NCI-H82 treated with DMSO at 0.1 percent for 48 hours (cell line): ENCODE measurements around the gene TVP23A.

Experiments
- DNase-seq: peaks from one replicate; lab custom pipeline; 2025; ENCODE audit not compliant: unreplicated experiment; lab: John Stamatoyannopoulos, UW

TVP23A gene

DNA sequence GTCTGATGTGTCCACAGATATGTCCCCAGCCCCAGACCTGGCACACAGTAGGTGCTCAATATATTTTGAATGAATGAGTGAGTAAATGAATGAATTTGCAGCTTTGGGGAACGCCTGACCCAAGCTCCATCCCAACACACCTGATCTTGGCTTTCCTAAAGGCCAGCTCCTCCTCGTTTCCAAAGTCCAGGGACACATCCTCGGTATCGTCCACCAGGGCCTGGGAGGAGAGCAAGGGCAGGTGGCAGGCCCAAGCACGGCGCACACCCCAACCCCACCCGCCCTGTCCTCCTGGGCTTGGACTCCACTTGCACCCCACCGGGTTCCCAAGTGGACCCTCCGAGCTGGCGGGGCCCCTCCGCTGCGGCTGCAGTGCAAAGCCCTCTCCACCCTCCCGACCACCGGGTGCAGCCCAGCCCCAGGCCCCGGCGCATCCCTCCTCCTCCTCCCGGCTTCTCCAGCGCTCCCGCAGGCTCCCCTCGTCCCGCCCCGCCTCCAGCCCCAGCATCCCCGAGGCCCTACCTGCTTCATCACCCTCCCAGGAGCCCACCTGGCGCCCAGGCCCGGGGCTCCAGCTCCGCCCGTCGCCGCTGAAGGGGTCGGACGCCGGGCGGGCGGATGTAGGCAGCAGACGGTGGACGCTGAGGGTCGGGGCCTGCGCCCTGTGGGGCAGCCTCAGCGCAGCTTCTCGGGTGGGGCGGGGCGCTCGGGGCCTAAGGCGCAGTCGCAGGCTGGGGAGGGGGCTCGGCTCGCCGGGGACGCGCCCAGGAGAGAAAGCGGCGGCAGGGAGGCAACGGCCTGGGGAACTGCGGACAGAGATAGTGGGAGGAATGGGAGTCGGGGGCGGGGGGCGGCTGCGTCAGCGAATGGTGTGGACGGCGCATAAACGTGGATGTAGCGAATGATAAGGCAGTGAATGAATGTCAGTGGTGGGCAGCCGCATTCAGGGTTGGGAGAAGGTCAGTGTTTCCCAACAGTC is at the start of gene TVP23A:
Gene TVP23A (minus strand): TSS at position 832 of the 979 bp plus-strand sequence. CDS start 301 bp downstream, at position 531.
- DNase-seq, result no peak

DNA sequence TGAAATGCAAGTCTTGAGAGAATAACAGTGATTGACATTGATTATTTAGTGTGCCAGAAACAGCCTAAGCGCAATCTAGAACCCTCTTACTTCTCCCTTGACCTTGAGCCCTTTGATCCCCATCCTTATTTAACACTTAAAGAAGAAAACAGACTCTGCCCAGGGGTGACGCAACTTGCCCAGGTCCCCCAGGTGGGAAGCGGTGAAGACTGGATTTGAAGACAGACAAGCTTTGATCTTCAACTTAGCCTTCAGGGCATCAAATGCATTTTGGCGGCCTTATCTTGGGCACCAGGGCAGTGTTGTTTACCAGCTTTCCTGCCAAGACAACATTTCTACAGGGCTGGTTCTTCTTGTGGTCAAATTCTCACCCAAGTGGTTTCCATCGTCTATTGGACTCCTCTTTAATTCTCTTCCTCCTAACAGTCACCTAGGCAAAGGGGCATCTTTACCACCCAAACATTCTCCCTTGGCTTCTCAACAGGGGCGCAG is 49.6 kb upstream of the TVP23A start:
- DNase-seq, result no peak

DNA sequence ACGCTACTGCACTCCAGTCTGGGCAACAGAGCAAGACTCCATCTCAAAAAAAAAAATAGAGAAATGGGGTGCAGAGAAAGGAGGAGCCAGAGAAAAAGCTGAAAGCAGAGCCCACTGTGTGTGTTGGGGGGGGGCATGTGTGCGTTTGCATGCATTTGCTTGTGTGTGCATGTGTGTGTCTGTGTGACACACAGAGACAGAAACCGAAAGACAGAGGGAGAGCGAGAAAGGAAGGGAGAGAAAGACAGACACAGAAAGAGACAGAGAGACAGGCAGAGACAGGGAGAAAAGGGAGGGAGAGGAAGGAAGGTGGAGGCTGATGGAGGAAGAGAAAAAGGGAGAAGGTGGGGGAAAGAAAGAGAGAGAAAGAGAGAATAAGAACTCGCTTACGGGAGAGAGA is 48.6 kb upstream of the TVP23A start:
- DNase-seq, result no peak

DNA sequence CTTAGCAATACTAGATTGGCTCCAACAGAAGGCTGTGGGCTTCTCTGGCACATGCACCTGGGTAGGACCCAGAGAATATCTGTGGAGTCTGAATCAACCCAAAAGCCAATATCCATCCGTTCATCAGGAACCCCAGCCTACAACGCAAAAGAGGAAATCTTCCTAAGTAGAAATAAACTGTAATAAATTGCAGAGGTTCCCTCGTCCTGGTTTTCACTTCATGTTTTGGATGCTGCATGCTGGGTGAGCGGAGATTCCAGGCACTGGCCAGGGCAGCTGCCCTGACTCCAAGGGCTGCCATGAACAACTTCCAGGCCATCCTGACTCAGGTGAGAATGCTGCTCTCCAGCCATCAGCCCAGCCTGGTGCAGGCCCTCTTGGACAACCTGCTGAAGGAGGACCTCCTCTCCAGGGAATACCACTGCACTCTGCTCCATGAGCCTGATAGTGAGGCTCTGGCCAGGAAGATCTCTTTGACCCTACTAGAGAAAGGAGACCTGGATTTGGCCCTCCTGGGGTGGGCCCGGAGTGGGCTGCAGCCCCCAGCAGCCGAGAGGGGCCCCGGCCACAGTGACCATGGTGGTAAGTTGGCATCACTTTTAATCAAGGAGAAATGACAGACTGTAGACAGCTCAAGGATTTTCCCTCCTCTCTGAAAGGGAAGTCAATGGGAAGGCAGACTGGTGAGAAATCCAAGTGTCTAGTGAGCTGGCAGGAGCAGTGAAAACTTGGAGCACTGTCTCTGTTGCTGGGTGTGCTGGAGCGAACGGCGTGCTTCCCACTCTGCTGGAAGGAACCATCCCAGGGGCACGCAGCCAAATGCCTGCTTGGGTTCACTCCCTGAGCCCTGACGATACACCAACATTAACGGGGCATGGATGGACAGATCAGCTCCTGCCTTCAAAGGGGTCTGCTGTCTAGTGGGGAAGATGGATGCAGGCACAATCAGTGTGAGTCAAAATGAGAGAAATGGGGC is 47.7 kb upstream of the TVP23A start:
- no peak for DNase-seq

DNA sequence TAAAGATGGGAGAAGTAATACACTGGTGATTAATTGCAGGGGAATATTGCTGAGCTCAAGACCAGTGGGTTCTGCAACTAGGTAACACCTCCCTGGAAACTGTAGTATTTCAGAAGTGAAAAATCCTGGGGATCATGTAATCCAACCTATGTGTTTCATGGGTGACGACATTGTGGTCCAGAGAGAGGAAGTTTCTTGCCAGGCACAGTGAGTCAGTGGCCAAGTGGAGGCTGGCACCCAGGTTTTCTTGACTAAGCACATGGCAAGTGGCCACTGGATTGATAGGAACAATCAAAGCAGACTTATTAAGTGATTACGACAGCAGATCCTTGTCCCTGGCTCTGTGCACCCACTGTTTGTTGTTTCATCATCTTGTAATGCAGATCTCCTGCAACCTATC is 43.8 kb upstream of the TVP23A start:
- DNase-seq, result no peak

DNA sequence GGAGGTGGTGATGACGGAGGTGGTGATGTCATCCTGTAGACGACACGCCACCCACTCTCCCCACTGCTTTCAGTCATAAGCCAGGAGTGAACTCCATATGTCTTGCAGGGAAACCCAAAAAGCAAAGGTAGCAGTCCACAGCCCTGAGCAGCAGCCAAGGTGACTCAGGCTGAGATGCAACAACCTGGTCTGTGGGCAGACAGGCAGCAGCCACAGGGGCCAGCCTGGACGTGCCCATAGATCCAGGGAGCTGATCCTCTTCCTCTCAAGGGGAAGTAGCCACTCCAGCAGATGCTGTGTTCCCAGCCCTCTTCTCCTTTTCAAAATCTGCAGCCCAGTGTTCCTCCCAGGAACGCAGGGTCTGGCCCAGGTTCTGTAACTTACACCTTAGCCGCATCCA is 41.1 kb upstream of the TVP23A start:
- no peak for DNase-seq

DNA sequence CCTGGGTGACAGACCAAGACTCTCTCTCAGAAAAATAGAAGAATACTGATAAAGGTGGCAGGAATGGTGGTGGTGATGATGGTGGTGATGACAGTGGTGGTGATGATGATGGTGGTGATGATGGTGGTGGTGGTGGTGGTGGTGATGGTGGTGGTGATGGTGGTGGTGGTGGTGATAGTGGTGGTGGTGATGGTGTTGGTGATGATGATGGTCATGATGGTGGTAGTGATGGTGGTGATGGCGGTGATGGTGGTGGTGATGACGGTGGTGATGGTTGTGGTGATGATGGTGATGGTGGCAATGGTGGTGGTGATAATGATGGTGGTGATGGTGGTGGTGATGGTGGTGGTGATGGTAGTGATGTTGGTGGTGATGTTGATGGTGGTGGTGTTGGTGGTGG is 40.4 kb upstream of the TVP23A start:
- no peak for DNase-seq

DNA sequence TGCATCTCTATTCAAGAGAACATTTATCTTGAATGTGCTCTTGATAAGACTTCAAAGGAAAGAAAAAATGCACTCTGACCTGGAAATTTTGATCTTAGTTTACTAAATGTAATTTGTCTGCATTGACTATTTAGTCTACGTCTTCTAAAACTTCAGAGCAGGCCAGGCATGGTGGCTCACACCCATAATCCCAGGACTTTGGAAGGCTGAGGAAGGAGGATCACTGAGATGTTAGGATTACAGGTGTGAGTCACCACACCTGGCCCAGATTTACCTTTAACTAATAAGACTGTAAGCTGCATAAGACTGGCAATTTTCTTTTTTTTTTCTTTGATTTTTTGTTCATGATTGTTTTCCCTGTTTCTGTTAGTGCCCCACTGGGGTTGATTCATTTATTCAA is 39.6 kb upstream of the TVP23A start:
- DNase-seq, result no peak

DNA sequence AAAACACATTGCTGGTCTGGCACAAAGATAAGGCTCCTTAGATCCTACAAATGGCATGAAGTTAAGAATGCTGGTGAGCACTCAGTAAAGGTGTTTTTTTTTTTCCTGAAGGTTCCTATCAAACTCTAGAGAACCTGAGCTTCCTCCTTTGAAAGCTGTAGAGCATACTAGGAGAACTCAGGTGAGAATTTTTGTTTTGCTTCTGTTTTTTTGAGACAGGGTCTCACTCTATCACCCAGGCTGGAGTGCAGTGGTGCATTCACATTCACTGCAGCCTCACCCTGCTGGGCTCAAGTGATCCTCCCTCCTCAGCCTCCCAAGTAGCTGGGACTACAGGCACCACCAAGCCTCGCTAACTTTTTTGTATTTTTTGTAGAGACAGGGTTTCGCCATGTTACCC is 37.4 kb upstream of the TVP23A start:
- DNase-seq, result no peak

DNA sequence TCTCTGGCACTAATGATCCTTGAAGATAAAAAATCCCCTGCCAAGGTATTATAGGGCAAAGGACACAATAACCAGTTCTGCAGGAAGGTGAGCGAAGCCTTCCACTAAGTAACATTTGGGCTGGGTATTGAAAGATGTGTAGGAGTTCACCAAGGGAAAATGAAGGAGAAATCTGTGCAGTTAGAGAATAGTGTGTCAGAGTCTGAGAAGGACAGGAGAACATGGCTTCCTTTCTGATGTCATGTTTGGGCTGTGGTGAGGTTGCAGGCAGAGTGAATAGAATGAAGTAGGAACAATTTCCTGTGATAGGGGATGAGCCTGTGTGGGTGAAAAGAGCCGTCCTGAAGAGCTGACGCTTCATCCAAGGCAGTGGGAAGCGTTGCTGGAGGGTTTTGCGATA is 34.4 kb upstream of the TVP23A start:
- DNase-seq, result no peak

DNA sequence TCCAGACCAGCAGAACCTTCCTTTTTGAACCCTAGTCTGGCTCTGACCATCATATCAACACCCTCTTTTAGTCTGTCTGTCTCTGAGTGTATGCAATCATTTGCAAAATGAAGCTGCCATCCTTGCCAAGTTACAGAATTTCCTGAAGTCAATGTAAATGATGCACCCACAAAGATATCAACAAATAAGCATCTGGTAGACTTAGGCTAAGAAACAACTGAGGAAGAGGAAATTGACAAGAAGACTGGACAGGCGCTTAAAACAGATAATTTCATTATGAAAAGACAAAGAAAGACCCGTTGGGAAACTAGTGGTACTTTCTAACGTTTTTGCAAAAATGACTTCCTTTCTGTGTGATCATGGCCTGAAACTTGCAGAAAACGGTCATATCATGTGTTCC is 33.7 kb upstream of the TVP23A start:
- DNase-seq, result no peak

DNA sequence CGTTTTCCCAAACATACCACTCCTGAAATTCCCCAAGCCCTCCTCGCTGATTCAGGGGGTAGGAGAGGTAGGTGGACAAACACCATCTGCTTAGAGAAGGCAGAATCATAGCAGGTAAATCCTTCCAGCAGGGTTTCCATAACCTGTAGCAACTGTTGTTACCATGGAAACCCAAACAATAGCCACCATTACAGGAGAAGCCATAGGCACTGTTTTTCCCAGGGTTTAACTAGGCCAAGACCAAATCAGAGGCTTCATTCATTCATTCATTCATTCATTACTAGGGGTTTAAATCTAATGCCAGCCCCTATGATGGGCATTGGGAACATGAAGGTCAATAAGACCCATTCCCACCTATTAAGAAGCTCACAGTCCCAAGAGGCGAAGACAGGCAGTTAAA is 32.9 kb upstream of the TVP23A start:
- DNase-seq, result no peak

DNA sequence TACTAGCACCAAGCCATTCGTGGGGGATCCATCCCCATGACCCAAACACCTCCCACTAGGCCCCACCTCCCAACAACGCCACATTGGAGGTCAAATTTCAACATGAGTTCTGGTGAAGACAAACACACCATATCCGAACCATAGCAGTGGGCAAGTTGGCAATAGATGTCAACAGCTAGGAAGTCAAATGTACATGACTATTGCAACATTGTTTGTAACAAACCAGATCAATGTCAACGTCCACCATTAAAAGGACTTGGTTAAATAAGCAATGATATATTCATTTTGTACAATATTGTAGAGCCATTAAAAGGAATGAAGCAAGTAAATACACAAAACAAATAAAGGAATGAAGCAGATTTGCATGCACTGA is 31.9 kb upstream of the TVP23A start:
- DNase-seq, result no peak

DNA sequence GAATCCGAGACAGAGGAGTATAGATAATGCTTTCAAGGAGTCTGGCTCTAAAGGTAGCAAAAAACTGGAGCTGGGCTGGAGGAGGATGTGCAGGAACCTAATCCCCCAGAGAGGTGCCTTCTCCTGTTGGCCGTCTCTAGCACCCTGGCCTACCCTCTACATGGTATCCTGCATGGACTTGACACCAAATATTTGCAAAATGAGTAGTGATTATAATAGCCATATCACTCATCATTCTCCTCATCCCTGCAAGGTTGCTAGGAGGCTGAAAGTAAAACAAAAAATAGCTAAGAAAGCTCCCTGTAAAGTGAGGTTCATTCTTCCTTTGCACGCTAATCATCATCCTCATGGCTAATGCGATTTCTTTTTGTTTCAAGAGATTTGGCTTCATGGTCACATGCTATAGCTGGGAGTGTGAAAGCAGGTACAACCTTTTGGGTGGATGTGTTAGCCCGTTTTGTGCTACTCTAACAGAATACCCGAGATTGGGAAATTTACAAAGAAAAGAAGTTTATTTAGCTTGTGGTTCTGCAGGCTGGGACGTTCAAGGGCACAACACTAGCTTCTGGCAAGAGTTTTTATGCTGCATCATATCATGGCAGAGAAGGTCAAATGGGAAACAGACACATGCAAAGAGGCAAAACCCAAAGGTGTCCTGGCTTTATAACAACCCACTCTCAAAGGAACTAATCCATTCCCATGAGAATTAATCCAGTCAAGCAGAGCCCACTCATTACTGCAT is 31.3 kb upstream of the TVP23A start:
- no peak for DNase-seq

DNA sequence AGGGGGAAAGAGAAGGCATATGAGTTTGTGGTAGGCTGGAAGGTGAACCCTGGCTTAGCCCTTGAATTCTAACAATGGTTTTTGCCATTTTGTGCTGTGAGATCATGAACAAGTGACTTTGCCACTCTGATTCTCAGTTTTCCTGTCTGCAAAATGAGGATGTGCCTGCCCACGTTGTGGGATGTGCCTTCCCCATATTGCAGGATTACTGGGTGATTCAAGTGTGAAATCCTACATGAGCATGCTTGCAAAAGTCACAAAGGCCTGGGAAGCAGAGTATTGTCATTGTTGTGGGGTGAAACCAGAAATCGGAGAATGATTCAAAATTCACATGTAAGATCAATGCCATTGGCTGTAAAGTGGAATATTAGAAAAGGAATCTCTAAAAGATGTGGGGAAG is 28.6 kb upstream of the TVP23A start:
- no peak for DNase-seq

DNA sequence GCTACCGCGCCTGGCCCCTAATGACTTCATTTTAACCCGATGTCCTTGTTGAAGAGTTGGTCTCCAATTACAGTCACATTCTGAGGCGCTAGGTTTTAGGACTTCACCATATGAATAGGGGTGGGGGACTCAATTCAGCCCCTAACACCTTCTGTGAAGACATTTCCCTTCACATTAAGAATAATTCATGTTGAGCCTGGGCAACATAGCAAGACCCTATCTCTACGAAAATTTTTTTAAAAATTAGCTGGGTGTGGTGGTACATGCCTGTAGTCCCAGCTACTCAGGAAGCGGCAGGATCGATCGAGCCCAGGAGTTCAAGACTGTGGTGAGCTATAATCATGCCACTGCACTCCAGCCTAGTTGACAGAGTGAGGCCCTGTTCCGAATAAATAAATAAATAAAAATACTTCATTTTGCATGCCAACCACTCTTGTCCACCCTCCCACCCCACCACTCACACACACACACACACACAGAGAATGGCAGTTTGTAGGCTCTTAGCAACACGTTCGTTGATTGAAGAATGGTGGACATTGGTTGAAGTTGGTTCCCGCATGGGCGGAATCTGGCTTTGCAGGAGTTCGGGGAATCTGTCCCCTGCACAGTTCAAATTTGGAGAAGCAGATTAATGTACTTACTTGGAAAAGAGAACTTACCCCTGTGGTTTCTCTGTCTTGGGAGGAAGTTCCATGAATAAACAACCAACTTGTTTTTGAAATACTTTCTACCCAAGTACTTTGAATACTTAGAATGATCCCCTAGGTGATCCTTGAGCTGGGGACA is 27.8 kb upstream of the TVP23A start:
- DNase-seq, result no peak

DNA sequence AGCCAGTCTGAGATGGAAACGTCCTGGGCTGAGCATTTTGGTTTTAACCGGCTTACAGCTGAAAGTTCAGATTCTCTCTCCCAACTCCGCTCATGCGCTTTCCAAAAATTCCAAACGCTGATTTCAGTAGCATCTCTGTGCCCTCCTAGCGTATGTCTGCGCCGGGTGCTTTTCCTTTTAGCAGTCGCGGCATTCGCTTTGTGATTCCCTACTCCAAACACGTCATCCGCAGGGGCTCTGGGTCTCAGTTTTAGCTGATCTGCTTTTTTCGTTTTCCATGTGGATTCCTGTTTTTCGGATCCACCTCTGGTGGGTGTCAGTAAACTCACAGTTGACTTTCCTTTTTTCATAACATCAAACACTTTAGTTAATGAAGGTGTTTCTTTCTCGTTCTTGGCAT is 22.1 kb upstream of the TVP23A start:
- no peak for DNase-seq

DNA sequence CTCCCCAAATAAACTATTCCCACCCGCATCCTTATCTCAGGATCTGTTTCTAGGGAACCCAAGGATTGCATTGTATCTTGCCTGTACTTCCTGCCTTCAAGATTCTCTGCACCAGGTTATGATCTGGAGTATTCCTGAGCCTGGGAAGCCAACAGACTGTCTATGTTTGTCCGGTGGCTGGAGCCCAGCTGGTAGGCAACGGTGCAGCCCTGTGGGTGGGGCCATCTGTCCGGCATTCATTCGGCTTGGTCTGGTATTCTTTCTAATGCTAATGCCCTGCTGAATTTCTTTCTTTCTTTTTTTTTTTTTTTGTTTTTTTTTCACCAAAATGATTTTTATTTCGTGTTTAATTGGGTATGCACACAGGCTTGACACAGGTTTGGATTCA is 20.7 kb upstream of the TVP23A start:
- DNase-seq, result no peak

DNA sequence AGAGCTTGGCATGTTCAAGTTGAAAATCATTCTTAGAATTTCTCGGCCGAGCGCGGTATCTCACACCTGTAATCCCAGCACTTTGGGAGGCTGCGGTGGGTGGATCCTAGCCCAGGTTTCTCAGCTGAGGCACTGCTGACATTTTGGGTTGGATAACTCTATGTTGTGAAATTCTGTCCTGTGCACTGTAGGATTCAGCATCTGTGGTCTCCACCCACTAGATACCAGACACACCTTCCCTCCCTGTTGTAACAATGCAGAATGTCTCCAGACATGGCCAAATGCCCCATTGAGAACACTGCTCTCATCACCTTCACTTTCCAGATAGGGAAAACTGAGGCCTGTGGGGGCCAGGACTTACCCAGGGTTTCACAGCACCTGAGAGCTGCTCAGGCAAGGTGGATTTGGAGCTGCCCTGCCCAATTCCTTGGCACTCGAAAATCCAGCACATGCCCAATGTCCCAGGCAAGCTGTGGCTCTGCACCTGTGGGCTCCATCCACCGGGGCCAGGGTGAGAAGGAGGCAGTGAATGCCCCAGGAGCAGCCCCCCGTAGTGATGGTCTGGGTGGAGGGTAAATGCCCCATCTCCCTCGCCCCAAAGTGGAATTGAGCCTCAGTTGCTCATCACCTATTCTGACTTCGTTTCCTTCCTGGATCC is 20.2 kb upstream of the TVP23A start:
- no peak for DNase-seq
